ENCODE data around the gene GTPBP8.

The GTPBP8 gene
- total RNA-seq = 3.3 to 17.1 (median 11.4) reads per million in 17 experiments

- DNase-seq = peak; percentile 91 to 95 (median 92)
These were observed at the start of gene GTPBP8 for GRCh38 chr3:112990672-112991602. TSS of gene GTPBP8 (plus strand) at chr3:112990984. CDS start at chr3:112991000, 16 bp downstream.

GRCh38 chr3:112948346-112948838, 42.4 kb upstream of the GTPBP8 start:
- DNase-seq = no peak

- DNase-seq = peak in 3 of 4 experiments; percentile 34 to 62 (median 56)
These were observed 34.4 kb upstream of the GTPBP8 start for GRCh38 chr3:112956351-112956750.

GRCh38 chr3:112958811-112959560, 31.8 kb upstream of the GTPBP8 start:
- peak; percentile 37 to 84 (median 70) for DNase-seq

- no peak for DNase-seq
These were observed 27.1 kb upstream of the GTPBP8 start for GRCh38 chr3:112963683-112964082.

GRCh38 chr3:112965656-112966055, 25.1 kb upstream of the GTPBP8 start:
- peak in 3 of 4 experiments; percentile 21 to 62 (median 51) for DNase-seq

- DNase-seq = peak; percentile 45 to 80 (median 68)
These were observed 24.2 kb upstream of the GTPBP8 start for GRCh38 chr3:112966633-112967032.

GRCh38 chr3:112967425-112967824, 23.4 kb upstream of the GTPBP8 start:
- no peak for DNase-seq

- peak in 3 of 4 experiments; percentile 36 to 85 (median 85) for DNase-seq
These were observed 23.0 kb upstream of the GTPBP8 start for GRCh38 chr3:112967828-112968227.

- no peak for DNase-seq
These were observed 18.6 kb upstream of the GTPBP8 start for GRCh38 chr3:112972158-112972557.

- peak; percentile 45 to 78 (median 72) for DNase-seq
These were observed 17.2 kb upstream of the GTPBP8 start for GRCh38 chr3:112973325-112974177.

- peak in 1 of 4 experiments; percentile 17 for DNase-seq
These were observed 16.6 kb upstream of the GTPBP8 start for GRCh38 chr3:112974178-112974517.

GRCh38 chr3:112974894-112975293, 15.9 kb upstream of the GTPBP8 start, which contains the start of gene CD200R1:
TSS of gene CD200R1 (minus strand) at chr3:112975103. CDS start at chr3:112974857, 246 bp downstream.
- DNase-seq = peak in 2 of 4 experiments; percentile 16 to 41

- peak in 2 of 4 experiments; percentile 22 to 47 for DNase-seq
These were observed 14.8 kb upstream of the GTPBP8 start for GRCh38 chr3:112976001-112976400.

GRCh38 chr3:112976953-112977352, 13.8 kb upstream of the GTPBP8 start:
- DNase-seq = no peak

- DNase-seq = peak in 3 of 4 experiments; percentile 64 to 79 (median 66)
These were observed 11.4 kb upstream of the GTPBP8 start for GRCh38 chr3:112979244-112979832.

GRCh38 chr3:112980080-112980479, 10.7 kb upstream of the GTPBP8 start:
- DNase-seq = no peak

GRCh38 chr3:112982710-112983109, 8.1 kb upstream of the GTPBP8 start:
- DNase-seq = peak in 2 of 4 experiments; percentile 47 to 52

GRCh38 chr3:112984485-112984884, 6.3 kb upstream of the GTPBP8 start:
- peak in 1 of 4 experiments; percentile 22 for DNase-seq

GRCh38 chr3:112987710-112988334, 3.0 kb upstream of the GTPBP8 start:
- DNase-seq = no peak

GRCh38 chr3:112995800-112996199, 5.0 kb downstream of the GTPBP8 start:
- no peak for DNase-seq
